ENCODE data around the gene VWA2. TPM values are rescaled to one million over a fixed set of nuclear protein-coding genes. Genes with fewer than 3 reads are reported as not detected.

The VWA2 gene
- total RNA-seq, 4 donors from 2014 or later, result 0.09 to 1.4 (median 0.48) TPM; not detected in 1

DNA sequence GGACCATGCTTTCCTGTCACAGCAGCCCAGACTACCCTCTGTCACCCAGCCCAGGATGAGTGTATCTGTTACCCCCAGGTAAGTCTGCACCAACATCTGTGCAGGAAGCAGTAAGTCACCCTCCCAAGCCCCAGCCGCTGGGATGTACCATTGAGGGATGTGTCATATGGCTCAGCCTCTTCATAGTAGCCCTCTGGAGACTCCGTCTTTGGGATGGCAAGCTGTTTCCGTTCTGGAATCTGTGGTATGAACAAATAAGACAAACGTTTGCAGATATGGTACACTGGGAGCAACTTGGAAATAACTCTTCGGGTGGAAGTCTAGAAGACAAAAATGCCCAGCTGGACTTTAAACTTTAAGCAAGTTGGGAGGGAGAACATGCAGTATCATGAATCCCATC lies 84.0 kb downstream of the VWA2 start:
- no peak for DNase-seq (ENCODE audit: low spot score)
- TF ChIP-seq, protein P1, sequence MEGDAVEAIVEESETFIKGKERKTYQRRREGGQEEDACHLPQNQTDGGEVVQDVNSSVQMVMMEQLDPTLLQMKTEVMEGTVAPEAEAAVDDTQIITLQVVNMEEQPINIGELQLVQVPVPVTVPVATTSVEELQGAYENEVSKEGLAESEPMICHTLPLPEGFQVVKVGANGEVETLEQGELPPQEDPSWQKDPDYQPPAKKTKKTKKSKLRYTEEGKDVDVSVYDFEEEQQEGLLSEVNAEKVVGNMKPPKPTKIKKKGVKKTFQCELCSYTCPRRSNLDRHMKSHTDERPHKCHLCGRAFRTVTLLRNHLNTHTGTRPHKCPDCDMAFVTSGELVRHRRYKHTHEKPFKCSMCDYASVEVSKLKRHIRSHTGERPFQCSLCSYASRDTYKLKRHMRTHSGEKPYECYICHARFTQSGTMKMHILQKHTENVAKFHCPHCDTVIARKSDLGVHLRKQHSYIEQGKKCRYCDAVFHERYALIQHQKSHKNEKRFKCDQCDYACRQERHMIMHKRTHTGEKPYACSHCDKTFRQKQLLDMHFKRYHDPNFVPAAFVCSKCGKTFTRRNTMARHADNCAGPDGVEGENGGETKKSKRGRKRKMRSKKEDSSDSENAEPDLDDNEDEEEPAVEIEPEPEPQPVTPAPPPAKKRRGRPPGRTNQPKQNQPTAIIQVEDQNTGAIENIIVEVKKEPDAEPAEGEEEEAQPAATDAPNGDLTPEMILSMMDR (IDR thresholded peaks at IDR 0.05), result no peak
- no peak for ATAC-seq (ENCODE audit: low FRiP score)

DNA sequence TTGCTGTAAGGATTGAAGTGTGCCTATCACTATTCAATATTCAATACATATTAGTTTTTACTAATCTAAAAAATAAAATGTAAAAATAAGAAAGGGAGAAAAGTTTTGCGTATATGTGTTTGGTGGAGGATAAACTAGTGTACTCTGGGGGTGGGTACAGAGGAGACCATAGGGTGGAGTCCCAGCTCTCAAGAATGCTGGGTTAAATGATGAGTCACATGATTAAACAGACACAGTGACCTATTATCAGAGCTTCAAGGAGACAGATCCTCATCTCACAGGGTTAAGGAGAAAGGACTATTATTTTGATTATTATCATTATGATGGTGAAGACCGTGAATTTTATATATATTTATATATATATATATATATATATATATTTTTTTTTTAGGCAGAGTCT lies 87.7 kb downstream of the VWA2 start:
- no peak for ATAC-seq (ENCODE audit: low FRiP score)
- DNase-seq (ENCODE audit: low spot score), result no peak
- TF ChIP-seq, protein P1 (IDR thresholded peaks at IDR 0.05), result no peak

DNA sequence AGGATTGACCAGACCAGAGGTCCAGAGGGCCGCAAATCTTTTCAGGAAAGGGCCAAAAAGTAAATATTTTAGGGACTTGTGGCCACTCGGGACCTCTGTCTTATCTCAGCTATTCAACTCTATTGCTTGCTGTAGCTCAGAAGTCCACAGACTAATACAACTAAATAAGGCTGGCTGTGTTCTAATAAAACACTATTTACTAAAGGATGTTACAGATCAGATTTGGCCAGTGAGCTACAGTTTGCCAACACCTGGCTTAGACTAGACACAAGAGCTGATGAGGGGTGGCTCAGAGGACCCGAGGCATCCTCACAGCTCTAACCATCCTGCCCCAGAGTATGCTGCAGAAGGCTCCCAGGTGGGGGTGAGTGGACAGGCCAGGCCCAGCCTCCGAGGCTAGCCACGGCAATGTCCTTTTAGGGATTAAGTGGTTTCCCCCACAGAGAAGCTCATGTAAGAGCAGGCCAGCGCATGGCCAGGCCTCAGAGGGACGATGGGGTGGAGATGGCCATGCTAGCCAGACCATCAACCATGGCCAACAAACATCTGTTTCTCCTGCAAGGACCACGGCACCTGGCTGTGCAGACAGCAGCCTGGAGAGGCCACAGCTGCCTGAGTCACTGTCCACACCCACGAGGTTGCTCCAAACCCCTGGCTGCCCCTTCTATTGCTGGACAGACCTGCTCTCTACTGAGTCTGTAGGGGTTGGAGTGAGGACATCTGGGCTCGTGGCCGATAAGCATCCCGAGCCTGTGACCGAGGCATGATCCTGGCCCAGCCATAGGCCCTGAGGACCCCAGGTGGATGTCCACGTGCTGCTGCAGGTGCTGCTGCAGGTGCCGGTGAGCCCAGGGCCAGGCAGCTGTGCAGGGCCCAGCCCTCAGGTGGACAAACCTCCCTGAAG lies 88.7 kb downstream of the VWA2 start:
- DNase-seq (ENCODE audit: low spot score) (no peak), ATAC-seq (ENCODE audit: low FRiP score) (no peak)
- TF ChIP-seq, protein P1 (IDR thresholded peaks at IDR 0.05), result no peak

DNA sequence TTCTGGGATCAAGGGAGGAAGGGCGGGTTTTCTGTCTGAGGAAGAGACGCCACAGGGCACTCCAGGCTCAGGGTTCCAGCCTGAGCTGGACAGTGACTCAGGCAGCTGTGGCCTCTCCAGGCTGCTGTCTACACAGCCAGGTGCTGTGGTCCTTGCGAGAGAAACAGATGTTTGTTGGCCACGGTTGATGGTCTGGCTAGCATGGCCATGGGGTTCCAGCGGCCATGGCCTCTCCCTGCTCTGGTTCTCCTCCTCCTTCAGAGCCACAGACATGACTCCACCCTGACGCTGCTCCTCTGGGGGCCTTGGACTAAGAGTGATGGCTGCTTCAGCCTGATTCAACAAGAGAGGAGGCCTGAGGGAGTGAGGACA lies 89.4 kb downstream of the VWA2 start:
- ATAC-seq (ENCODE audit: low FRiP score), result no peak
- TF ChIP-seq, protein P1 (IDR thresholded peaks at IDR 0.05), result no peak
- DNase-seq (ENCODE audit: low spot score), result no peak

DNA sequence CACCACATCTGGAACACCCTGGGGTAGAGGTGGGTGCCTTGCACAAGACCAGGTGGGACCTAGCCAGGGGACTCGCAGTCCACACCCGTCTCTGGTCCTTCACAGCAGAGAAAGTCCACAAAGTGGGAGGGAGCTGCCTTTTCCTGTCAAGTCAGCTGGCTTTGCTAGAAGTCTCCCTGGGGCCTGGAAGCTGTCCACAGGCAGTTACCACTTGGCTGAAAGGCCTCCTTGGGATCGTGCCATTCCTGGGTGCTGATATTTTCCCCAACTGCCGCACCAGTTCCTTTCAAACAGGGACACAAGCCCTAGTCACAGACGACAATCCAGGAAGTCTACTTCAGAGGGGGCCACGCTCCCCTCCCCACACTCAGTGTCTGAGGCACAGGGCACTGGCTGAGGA lies 89.8 kb downstream of the VWA2 start:
- TF ChIP-seq, protein P1 (IDR thresholded peaks at IDR 0.05), result no peak
- DNase-seq (ENCODE audit: low spot score) (no peak), ATAC-seq (ENCODE audit: low FRiP score) (no peak)

DNA sequence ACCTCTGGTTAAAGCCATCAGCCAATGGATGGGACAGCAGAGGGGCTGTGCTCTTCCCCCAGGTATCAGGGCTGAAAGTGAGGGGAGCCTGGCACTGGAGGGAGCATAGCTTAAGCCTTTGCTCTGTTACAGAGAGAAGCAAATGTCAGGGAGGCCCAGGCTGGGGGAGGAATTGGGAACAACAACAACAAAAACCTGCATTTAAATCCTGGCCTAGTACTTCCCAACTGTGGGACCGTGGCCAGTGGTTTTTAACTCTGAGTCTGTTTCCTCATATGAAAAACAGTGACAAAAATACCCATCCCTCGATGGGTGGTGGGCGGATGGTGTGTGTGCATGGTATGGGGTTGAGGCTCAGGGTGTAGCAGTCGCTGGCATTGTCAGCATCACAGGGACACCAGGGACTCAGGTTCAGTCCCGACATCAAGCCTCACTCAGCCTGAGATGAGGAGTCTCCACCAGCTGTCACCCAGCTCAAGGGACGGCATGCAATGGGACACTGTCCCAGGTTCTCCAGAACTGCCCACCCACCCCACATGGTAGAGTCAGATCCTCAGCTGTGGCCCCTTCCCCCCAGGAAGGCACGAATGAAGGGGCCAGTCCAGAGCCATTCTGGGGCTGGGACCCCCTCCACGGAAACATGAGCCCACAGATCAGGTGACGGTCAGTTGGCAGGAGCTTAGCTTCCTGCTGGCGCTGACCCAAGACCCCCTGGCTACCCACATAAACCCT lies 90.7 kb downstream of the VWA2 start:
- DNase-seq (ENCODE audit: low spot score) (no peak), ATAC-seq (ENCODE audit: low FRiP score) (no peak)
- TF ChIP-seq, protein P1 (IDR thresholded peaks at IDR 0.05), result no peak
